Measurements from ENCODE around the gene CBX6. TPM values are rescaled to one million over a fixed set of nuclear protein-coding genes. Genes with fewer than 3 reads are reported as not detected.

The CBX6 gene
- total RNA-seq, 2 experiments from 2014 or later = 45.2 to 67.2 TPM

DNA sequence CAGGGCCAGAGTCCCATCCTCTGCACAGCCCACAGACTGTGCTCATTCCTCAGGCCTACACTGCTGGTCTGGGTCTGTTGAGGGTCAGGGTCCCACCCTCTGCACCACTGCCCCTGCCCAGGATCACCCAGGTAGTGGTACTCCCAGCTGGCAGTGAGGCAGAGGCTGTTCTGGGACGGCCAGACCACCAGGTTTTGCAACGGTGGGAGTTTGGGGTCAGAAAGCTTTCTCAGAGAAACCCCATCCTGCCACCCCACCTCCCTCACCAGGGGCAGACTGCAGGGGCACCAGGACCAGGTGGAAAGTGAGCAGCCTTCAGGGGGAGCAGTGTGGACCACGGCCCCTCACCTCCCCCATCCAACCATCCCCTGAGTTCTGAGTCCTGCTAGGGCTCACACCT, 39.0 kb downstream of the CBX6 start:
- Histone ChIP-seq H3K4me1 (ENCODE audit: insufficient read depth, low read length, poor library complexity, severe bottlenecking) (no peaks in the 10 kb centered on the region), H3K4me2 (ENCODE audit: low read length) (no peak overlapping the region), H3K4me3 (ENCODE audit: low read depth, low read length, poor library complexity, severe bottlenecking) (no peak overlapping the region), H3K36me3 (ENCODE audit: insufficient read depth, low read length) (no peaks in the 10 kb centered on the region), H2AFZ (ENCODE audit: low read length) (no peak overlapping the region), H4K20me1 (ENCODE audit: insufficient read depth, low read length) (no peaks in the 10 kb centered on the region; the same call in 1 of the 2 replicates), H3K79me2 (ENCODE audit: insufficient read depth, low read depth, low read length) (no peaks in the 10 kb centered on the region), H3K27ac (ENCODE audit: low read depth, low read length, poor library complexity, severe bottlenecking) (no peak overlapping the region), H3K9me3 (ENCODE audit: low read length) (no peaks in the 10 kb centered on the region), H3K9me2 (ENCODE audit: insufficient read depth, low read length) (no peaks in the 10 kb centered on the region)
- ChIA-PET CTCF (ENCODE audit: unreplicated experiment) (no interaction called here), POLR2A (no interaction called here)
- no peak for DNase-seq (ENCODE audit: low spot score)
- intact Hi-C loops (cut with micrococcal nuclease; ENCODE audit: unreplicated experiment) = no loop called here
- TF ChIP-seq EZH2phosphoT487 (IDR thresholded peaks at IDR 0.05; ENCODE audit: borderline replicate concordance, low read depth, low read length) = no peak
- TF ChIP-seq, protein P1, sequence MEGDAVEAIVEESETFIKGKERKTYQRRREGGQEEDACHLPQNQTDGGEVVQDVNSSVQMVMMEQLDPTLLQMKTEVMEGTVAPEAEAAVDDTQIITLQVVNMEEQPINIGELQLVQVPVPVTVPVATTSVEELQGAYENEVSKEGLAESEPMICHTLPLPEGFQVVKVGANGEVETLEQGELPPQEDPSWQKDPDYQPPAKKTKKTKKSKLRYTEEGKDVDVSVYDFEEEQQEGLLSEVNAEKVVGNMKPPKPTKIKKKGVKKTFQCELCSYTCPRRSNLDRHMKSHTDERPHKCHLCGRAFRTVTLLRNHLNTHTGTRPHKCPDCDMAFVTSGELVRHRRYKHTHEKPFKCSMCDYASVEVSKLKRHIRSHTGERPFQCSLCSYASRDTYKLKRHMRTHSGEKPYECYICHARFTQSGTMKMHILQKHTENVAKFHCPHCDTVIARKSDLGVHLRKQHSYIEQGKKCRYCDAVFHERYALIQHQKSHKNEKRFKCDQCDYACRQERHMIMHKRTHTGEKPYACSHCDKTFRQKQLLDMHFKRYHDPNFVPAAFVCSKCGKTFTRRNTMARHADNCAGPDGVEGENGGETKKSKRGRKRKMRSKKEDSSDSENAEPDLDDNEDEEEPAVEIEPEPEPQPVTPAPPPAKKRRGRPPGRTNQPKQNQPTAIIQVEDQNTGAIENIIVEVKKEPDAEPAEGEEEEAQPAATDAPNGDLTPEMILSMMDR (conservative IDR thresholded peaks at IDR 0.05; ENCODE audit: low read length) = no peak
- BruUV-seq (replicated peaks) = no TSS peak

DNA sequence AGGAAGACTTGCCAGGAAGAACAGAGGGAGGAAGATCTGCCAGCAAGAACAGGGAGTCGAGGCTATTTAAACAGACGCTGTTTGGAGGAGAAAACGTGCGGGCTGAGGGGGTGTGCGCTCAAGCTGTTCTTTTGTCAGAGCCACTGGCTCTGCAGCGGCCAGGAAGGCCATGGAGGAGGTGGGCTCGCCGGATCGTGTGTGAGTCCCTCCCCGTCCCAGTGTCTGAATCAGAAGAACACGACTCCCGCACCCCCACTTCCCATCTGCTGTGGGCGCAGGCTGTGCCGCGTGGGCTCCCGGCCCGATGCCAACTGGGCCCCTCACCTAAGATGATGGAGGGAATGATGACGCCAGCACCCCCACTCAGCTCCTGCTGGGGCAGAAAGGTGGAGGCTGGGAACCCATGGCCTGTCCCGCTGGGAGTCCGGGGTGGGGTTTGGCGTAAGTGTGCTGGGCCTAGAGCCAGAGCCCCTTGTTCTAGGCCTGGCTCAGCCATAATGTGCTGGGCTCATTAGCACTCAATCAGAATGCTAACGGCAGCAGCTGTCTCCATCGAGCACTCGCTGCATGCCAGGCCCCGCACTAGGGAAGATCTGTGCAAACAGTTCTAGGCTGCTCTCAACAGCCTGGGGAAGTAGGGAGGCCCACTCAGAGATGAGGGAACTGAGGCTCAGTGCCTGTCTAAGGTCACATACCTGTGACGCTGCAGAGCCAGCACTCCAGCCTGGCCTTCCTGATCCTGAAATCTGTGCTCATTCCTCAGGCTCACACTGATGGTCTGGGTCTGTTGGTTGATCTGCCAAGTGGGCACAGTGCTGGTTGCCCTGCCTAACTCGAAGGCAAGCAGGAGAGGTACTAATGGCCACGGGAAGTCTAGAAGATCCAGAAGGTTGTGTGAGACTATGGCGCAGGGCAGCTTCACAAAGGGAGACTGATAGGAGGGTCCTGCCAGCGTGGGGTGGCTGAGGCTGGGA, 39.7 kb downstream of the CBX6 start:
- BruUV-seq (replicated peaks) = no TSS peak
- TF ChIP-seq, protein P1 (conservative IDR thresholded peaks at IDR 0.05; ENCODE audit: low read length) = no peak
- intact Hi-C loops (cut with micrococcal nuclease; ENCODE audit: unreplicated experiment) = no loop called here
- H3K36me3 ChIP-seq (ENCODE audit: insufficient read depth, low read length) = no peaks in the 10 kb centered on the region
- no peak overlapping the region for H3K4me2 ChIP-seq (ENCODE audit: low read length)
- no peak overlapping the region for H3K27ac ChIP-seq (ENCODE audit: low read depth, low read length, poor library complexity, severe bottlenecking)
- no peaks in the 10 kb centered on the region for H3K9me3 ChIP-seq (ENCODE audit: low read length)
- H3K9me2 ChIP-seq (ENCODE audit: insufficient read depth, low read length) = no peaks in the 10 kb centered on the region
- H3K4me3 ChIP-seq (ENCODE audit: low read depth, low read length, poor library complexity, severe bottlenecking) = no peak overlapping the region
- no peaks in the 10 kb centered on the region; the same call in 1 of the 2 replicates for H4K20me1 ChIP-seq (ENCODE audit: insufficient read depth, low read length)
- H3K4me1 ChIP-seq (ENCODE audit: insufficient read depth, low read length, poor library complexity, severe bottlenecking) = no peaks in the 10 kb centered on the region
- ChIA-PET POLR2A (no interaction called here), CTCF (ENCODE audit: unreplicated experiment) (no interaction called here)
- no peak overlapping the region for H2AFZ ChIP-seq (ENCODE audit: low read length)
- no peak for DNase-seq (ENCODE audit: low spot score)
- H3K79me2 ChIP-seq (ENCODE audit: insufficient read depth, low read depth, low read length) = no peaks in the 10 kb centered on the region

Data from OCI-LY7 (cell line).